D721Med (cell line): ENCODE results near the gene MCF2L2.
A peak's percentile ranks its signal among the peaks of the same experiment; 100 is the strongest.
"Not testable (repeated sequence)": the region's sequence is repeated elsewhere in the genome, so short reads cannot be mapped to it uniquely, and the experiment has no call there.

ENCODE experiments used
- DNase-seq: peaks from one replicate; pipeline ENCODE4 v3.0.0; 2011; ENCODE audit warnings: low spot score; ENCODE audit not compliant: insufficient read length
- FAIRE-seq: peaks from 2 replicates; lab custom pipeline; 2011; peaks lifted over from hg19 to GRCh38; lab: Jason Lieb, UNC
- TF ChIP-seq, protein P1 (sequence below): IDR thresholded peaks from 2 replicates; pipeline ENCODE4 v1.5.1; 2012; ENCODE audit warnings: mild to moderate bottlenecking, control low read depth; ENCODE audit not compliant: insufficient read depth; ENCODE audit errors: missing control alignments

Gene MCF2L2

DNA sequence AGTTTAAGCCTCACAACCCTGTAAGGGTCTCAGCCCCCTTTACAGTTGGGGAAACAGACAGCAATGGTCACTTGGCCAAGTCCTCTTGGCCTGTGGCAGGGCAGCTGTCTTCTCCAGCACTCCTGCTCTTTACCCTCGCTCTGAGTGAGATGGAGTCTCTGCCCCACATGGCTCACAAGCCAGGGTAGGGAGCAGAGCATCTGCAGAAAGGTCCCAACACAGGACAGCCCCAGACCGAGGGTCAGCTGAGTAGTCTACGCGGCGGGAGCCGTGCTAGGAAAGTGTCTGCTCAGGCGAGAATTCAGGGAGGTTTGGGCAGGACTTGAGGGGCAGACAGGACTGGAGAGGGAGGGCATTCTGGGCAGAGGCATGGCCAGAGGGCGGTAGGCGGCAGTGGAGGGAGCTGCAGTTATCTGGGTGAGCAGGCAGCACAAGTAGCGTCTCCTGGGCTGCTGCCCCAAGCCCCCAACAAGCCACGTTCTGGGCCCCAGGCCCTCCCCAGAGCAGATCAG, 247.6 kb downstream of the MCF2L2 start:
- TF ChIP-seq, protein P1, sequence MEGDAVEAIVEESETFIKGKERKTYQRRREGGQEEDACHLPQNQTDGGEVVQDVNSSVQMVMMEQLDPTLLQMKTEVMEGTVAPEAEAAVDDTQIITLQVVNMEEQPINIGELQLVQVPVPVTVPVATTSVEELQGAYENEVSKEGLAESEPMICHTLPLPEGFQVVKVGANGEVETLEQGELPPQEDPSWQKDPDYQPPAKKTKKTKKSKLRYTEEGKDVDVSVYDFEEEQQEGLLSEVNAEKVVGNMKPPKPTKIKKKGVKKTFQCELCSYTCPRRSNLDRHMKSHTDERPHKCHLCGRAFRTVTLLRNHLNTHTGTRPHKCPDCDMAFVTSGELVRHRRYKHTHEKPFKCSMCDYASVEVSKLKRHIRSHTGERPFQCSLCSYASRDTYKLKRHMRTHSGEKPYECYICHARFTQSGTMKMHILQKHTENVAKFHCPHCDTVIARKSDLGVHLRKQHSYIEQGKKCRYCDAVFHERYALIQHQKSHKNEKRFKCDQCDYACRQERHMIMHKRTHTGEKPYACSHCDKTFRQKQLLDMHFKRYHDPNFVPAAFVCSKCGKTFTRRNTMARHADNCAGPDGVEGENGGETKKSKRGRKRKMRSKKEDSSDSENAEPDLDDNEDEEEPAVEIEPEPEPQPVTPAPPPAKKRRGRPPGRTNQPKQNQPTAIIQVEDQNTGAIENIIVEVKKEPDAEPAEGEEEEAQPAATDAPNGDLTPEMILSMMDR, result no peak
- DNase-seq, result no peak
- no peak for FAIRE-seq

DNA sequence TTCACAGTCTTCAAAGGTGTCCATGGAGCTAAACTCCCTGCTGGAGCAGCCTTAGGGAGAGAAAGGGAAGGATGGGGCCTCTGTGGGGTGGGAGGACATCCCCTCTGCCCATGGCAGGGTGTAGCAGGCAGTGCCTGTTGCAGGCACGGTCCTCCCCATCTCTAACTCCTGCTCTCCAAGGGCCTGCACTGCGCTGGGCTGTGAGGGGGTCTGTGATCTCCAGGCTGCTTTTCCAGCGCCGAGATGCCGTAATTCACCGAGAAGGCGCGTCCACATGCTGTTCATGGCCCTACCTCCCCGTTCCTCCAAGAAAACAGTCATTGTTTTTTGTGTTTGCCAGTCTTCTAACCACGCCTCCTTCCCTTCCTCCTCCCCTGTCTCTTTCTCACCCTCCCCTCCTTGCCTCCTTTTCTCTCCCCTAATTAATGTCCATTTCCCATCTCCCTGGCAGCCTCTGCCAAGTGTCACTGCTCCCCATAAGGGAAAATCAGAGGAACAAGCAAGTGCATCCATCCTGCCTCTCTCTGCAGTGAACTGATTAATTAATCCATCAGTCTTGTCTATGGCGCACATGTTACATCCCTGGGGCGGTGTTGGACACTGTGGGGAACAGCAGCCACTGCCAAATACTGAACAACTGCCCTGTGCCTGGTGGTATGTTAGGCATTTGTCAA, 248.2 kb downstream of the MCF2L2 start:
- DNase-seq (no peak), FAIRE-seq (no peak)
- TF ChIP-seq, protein P1, result no peak

- DNase-seq, FAIRE-seq: not testable (repeated sequence)
Measured at GRCh38 chr3:183179550-183179908, 248.9 kb downstream of the MCF2L2 start.

GRCh38 chr3:183178833-183179549, 249.4 kb downstream of the MCF2L2 start:
- DNase-seq (peak; percentile 42), FAIRE-seq (no peak)
- TF ChIP-seq, protein P1, result no peak

GRCh38 chr3:183178512-183178832, 249.9 kb downstream of the MCF2L2 start:
- DNase-seq, result no peak
- no peak for FAIRE-seq
- TF ChIP-seq, protein P1, result no peak

GRCh38 chr3:183172051-183172639, 256.3 kb downstream of the MCF2L2 start:
- DNase-seq (no peak), FAIRE-seq (no peak)
- TF ChIP-seq, protein P1, result no peak

DNA sequence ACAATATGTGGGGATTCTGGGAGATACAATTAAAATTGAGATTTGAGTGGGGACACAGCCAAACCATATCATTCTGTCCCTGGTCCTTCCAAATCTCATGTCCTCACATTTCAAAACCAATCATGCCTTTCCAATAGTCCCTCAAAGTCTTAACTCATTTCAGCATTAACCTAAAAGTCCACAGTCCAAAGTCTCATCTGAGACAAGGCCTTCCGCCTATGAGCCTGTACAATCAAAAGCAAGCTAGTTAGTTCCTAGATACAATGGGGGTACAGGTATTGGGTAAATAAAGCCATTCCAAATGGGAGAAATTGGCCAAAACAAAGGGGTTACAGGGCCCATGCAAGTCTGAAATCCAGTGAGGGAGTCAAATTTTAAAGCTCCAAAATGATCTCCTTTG, 260.4 kb downstream of the MCF2L2 start:
- not testable (repeated sequence) for FAIRE-seq, DNase-seq

DNA sequence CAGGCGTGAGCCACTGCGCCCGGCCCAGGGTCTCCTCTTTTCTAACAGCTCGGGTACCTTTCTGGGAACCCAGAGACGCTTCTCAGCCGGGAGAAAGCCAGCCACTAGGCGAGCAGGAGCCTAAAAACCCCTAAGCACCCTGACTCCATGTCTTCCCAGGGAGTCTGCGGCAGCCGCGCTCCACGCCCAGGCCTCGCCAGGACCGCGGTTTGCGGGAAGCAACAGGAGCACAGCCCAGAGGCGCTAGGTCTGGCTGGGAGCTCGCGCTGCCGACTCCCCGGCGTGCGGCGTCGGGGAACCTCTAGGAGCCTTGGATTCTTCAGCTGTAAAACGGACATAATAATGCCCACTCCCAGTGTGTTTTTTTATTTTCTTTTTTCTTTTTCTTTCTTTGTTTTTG, 264.9 kb downstream of the MCF2L2 start:
- DNase-seq (no peak), FAIRE-seq (no peak)
- TF ChIP-seq, protein P1, result no peak
